Smooth muscle cell of trachea (primary cell): ENCODE results near the gene CALHM3. TPM values are rescaled to one million over a fixed set of nuclear protein-coding genes. Genes with fewer than 3 reads are reported as not detected.

Experiments used
- total RNA-seq: library from RNA; depleted of rRNA; stranded (reverse); fragments of >200 nt; gene quantifications from 2 replicates; pipeline ENCODE4 v1.2.1, GENCODE V29; 2014

The CALHM3 gene
- total RNA-seq, result 0.15 TPM in 1 of 2 replicates, not detected in the other

GRCh38 chr10:103479135-103479534 lies at the start of gene CALHM3:
TSS of gene CALHM3 (minus strand) at chr10:103479240. CDS start at chr10:103479032, 208 bp downstream.

GRCh38 chr10:103493362-103493915 lies 14.4 kb upstream of the CALHM3 start, which contains the start of gene NEURL1:
TSS of gene NEURL1 (plus strand) at chr10:103493705. CDS start at chr10:103494388, 683 bp downstream.

GRCh38 chr10:103458720-103459119 lies 20.3 kb downstream of the CALHM3 start, which contains the start of gene CALHM1:
TSS of gene CALHM1 (minus strand) at chr10:103458900. CDS start at chr10:103458751, 149 bp downstream.

GRCh38 chr10:103451831-103452505 lies 27.1 kb downstream of the CALHM3 start, which contains the start of gene CALHM2:
TSS of gene CALHM2 (minus strand) at chr10:103452370. CDS start at chr10:103449941, 2,429 bp downstream.

Other genes with a start within 250 kb of the CALHM3 start
- under 0.01 and 0.15 TPM in 2 replicates for gene RPEL1, start 233.4 kb downstream of the CALHM3 start, total RNA-seq
- gene INA, start 202.1 kb downstream of the CALHM3 start, total RNA-seq, result 0.44 and 0.99 TPM in 2 replicates
- gene PCGF6, start 128.1 kb downstream of the CALHM3 start, total RNA-seq, result 9.4 and 14.8 TPM in 2 replicates
- gene TAF5, start 111.3 kb downstream of the CALHM3 start, total RNA-seq, result 3.8 and 5.2 TPM in 2 replicates
- 91.6 and 235 TPM in 2 replicates for gene ATP5MK, start 82.8 kb downstream of the CALHM3 start, total RNA-seq
- 25.5 and 34.6 TPM in 2 replicates for gene PDCD11, start 82.6 kb downstream of the CALHM3 start, total RNA-seq
- gene CALHM2, start 26.9 kb downstream of the CALHM3 start, total RNA-seq, result 23.3 and 51.3 TPM in 2 replicates
- not detected in 2 replicates for gene CALHM1, start 20.3 kb downstream of the CALHM3 start, total RNA-seq
- gene NEURL1, start 14.5 kb upstream of the CALHM3 start, total RNA-seq, result under 0.01 and 0.17 TPM in 2 replicates